Measurements from ENCODE around the gene EGFR. TPM values are rescaled to one million over a fixed set of nuclear protein-coding genes. Genes with fewer than 3 reads are reported as not detected.

Gene EGFR
- total RNA-seq, 2 donors from 2014 or later: 57.8 to 63.4 TPM

- TF ChIP-seq CTCF (IDR thresholded peaks at IDR 0.05): no peak
- Histone ChIP-seq H3K4me3 (no peak overlapping the region), H3K9ac (ENCODE audit: low read depth in 2 of 2, low read length in 2 of 2) (no peak overlapping the region), H3K36me3 (no peaks in the 10 kb centered on the region), H3K27me3 (no peaks in the 10 kb centered on the region), H3K4me1 (no peaks in the 10 kb centered on the region), H3K27ac (no peak overlapping the region), H3K9me3 (no peaks in the 10 kb centered on the region)
- intact Hi-C loops (cut with DNase I): no loop called here
- no peak for DNase-seq
Observed at GRCh38 chr7:55055479-55055878, 36.7 kb downstream of the EGFR start.

- Histone ChIP-seq H3K27ac (no peak overlapping the region), H3K4me3 (no peak overlapping the region), H3K9ac (ENCODE audit: low read depth in 2 of 2, low read length in 2 of 2) (no peak overlapping the region), H3K9me3 (no peaks in the 10 kb centered on the region), H3K27me3 (no peaks in the 10 kb centered on the region), H3K4me1 (no peaks in the 10 kb centered on the region), H3K36me3 (no peaks in the 10 kb centered on the region)
- DNase-seq: no peak
- intact Hi-C loops (cut with DNase I): no loop called here
- TF ChIP-seq CTCF (IDR thresholded peaks at IDR 0.05): no peak
Observed at GRCh38 chr7:55056068-55056467, 37.3 kb downstream of the EGFR start.

GRCh38 chr7:55056577-55057480 is 38.0 kb downstream of the EGFR start:
- H3K27me3 ChIP-seq: no peaks in the 10 kb centered on the region
- intact Hi-C loops (cut with DNase I): no loop called here
- TF ChIP-seq CTCF (IDR thresholded peaks at IDR 0.05): no peak
- H3K4me1 ChIP-seq: no peaks in the 10 kb centered on the region
- DNase-seq: no peak
- no peak overlapping the region for H3K4me3 ChIP-seq
- H3K9me3 ChIP-seq: no peaks in the 10 kb centered on the region
- H3K27ac ChIP-seq: no peak overlapping the region
- no peaks in the 10 kb centered on the region for H3K36me3 ChIP-seq
- H3K9ac ChIP-seq (ENCODE audit: low read depth in 2 of 2, low read length in 2 of 2): no peak overlapping the region

GRCh38 chr7:55058314-55058713 is 39.5 kb downstream of the EGFR start:
- H3K4me3 ChIP-seq: no peak overlapping the region
- H3K27ac ChIP-seq: no peak overlapping the region
- H3K27me3 ChIP-seq: no peaks in the 10 kb centered on the region
- H3K36me3 ChIP-seq: no peaks in the 10 kb centered on the region
- no peaks in the 10 kb centered on the region for H3K4me1 ChIP-seq
- no peak for TF ChIP-seq CTCF (IDR thresholded peaks at IDR 0.05)
- H3K9ac ChIP-seq (ENCODE audit: low read depth in 2 of 2, low read length in 2 of 2): no peak overlapping the region
- no peaks in the 10 kb centered on the region for H3K9me3 ChIP-seq
- intact Hi-C loops (cut with DNase I): no loop called here
- no peak for DNase-seq

GRCh38 chr7:55059021-55059420 is 40.2 kb downstream of the EGFR start:
- TF ChIP-seq CTCF (IDR thresholded peaks at IDR 0.05): no peak
- Histone ChIP-seq H3K9me3 (no peaks in the 10 kb centered on the region), H3K4me3 (no peak overlapping the region), H3K9ac (ENCODE audit: low read depth in 2 of 2, low read length in 2 of 2) (no peak overlapping the region), H3K27ac (no peak overlapping the region), H3K27me3 (no peaks in the 10 kb centered on the region), H3K4me1 (no peaks in the 10 kb centered on the region), H3K36me3 (no peaks in the 10 kb centered on the region)
- intact Hi-C loops (cut with DNase I): no loop called here
- no peak for DNase-seq
